Choroid plexus epithelial cell (primary cell): ENCODE measurements around the gene PSMD1.

Experiments used
- DNase-seq: peaks from one replicate; pipeline ENCODE4 v3.0.0-alpha.2; 2010; ENCODE audit warnings: low read depth
- H3K4me3 ChIP-seq: 2 replicates; pipeline ENCODE4 v1.5.1; 2011; ENCODE audit warnings: low read depth, mild to moderate bottlenecking, control low read depth, low read length, moderate library complexity
- TF ChIP-seq, protein P1 (sequence below): conservative IDR thresholded peaks from 2 replicates; pipeline ENCODE4 v1.5.1; 2011; ENCODE audit warnings: low read depth, mild to moderate bottlenecking, control low read depth, inconsistent platforms, low read length, moderate library complexity

Gene PSMD1

DNA sequence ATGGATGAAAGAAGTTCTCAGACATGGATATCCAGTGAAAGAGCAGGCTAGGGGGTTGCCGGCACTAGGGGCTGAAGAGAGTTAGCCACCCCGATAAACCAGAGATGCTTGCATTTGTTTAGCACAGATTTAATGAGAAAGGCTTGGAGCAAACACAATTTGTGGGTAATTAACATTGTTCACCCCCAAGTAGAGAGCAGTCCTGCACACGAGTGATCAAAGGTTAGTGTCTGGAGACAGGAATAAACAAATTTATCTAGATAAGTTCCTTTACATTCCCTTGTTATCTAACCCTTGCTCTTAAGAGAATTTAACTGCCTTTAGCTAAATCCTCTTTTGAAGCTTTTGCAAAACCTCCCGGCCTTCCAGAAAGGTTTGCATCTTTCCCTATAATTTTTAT lies 44.3 kb downstream of the PSMD1 start:
- no peak overlapping the region for H3K4me3 ChIP-seq
- DNase-seq = no peak
- TF ChIP-seq, protein P1, sequence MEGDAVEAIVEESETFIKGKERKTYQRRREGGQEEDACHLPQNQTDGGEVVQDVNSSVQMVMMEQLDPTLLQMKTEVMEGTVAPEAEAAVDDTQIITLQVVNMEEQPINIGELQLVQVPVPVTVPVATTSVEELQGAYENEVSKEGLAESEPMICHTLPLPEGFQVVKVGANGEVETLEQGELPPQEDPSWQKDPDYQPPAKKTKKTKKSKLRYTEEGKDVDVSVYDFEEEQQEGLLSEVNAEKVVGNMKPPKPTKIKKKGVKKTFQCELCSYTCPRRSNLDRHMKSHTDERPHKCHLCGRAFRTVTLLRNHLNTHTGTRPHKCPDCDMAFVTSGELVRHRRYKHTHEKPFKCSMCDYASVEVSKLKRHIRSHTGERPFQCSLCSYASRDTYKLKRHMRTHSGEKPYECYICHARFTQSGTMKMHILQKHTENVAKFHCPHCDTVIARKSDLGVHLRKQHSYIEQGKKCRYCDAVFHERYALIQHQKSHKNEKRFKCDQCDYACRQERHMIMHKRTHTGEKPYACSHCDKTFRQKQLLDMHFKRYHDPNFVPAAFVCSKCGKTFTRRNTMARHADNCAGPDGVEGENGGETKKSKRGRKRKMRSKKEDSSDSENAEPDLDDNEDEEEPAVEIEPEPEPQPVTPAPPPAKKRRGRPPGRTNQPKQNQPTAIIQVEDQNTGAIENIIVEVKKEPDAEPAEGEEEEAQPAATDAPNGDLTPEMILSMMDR = no peak

DNA sequence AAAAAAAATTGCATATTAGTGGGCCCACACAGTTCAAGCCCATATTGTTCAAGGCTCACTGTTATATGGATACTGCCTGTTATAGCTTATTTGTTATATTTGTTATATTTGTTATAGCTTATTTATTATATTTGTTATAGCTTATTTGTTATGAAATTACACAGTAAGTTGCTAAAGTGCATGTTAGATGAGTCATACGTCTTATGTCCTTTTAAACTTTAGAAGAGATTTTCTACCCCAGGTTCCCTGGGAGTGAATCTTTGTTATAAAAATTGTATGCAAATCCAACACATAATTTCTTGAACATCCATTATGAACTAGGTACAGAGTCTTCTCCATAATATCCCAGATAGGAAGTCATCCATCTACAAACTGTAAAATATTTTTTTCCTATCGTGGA lies 46.1 kb downstream of the PSMD1 start:
- H3K4me3 ChIP-seq = no peak overlapping the region
- peak; percentile 64 for DNase-seq
- TF ChIP-seq, protein P1 = no peak

DNA sequence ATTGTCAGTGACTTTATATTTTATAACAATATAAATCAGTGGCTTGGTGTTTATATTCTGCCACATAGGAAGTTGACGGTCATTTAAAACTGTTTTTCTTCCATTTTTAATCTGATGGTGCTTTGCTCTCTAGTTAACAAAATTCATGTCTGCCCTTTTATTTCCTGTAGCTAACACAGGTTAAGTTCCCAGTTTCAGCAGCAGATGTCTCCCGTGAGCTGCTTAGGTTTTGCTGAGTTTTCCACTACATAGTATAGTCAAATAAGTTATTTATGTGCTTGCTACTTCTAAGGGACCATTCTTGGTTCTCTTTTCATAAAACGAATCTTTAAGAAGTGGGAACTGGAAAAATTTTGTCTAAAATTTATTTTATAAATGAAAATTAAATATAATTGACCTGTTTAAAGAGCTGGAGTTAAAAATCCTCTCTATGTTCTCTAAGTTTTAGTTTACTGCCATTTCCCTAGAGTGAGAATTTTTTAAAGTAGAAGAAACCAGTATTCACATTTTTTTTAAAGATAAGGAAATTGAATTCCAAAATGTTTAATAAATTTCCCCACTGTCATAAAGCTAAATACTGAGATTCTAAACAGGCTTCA lies 47.5 kb downstream of the PSMD1 start:
- TF ChIP-seq, protein P1 = peak; percentile 88
- peak; percentile 88 for DNase-seq
- no peak overlapping the region for H3K4me3 ChIP-seq

DNA sequence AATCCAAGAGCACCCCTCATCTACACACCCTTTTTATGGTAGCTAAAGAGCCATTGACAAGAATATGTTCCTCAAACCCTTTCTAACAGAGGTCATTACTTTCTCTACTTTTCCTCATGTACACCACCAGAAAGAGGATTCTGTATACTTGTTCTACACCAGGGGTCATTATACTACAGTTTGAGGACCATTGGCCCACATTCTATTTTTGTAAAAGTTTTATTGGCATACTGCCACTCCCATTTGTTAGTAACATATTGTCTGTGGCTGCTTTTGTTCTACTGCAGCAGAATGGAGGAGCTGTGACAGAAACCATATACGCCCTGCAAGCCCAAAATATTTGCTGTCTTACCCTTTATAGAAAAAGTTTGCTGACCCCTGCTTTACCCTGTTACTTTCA lies 53.9 kb downstream of the PSMD1 start:
- peak; percentile 82 for DNase-seq
- TF ChIP-seq, protein P1 = peak; percentile 47
- no peak overlapping the region for H3K4me3 ChIP-seq

DNA sequence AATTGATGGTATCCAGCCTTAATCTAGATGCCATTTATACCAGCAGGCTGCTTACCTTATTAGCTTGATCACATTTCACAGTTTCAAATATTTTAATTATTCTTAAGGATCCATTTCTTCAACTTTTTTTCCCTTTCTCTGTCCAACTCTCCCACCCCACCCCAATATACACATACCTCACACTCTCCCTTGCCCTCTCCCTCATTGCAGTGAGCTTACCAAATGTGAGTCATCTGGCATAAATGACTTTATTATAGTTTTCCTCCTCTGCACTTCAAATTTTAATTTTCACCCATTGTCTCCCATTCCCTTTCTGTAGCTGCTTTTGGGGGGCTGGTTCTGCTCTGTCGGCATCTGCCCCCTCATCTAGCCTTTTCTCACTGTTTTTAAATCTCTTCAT lies 55.3 kb downstream of the PSMD1 start:
- H3K4me3 ChIP-seq = no peak overlapping the region
- TF ChIP-seq, protein P1 = no peak
- DNase-seq = peak; percentile 66

DNA sequence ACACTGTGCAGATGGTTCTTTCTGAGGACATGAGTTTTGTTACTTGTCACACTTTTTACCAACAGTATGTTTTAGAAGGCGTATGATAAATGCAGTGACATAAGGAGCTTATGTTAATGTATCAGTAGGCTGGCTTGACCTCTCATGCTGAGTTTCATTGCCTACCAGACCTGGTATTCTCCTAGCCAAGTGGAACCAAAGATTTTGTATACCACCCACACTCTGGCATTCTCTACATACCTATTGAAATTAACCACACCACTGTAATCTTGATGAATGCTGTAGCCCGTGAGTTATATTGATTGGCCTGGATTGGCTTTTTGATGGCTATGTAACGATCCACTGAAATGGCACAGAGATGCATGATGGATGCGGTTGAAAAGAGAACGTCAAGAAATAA lies 56.8 kb downstream of the PSMD1 start:
- no peak overlapping the region for H3K4me3 ChIP-seq
- TF ChIP-seq, protein P1 = no peak
- no peak for DNase-seq

DNA sequence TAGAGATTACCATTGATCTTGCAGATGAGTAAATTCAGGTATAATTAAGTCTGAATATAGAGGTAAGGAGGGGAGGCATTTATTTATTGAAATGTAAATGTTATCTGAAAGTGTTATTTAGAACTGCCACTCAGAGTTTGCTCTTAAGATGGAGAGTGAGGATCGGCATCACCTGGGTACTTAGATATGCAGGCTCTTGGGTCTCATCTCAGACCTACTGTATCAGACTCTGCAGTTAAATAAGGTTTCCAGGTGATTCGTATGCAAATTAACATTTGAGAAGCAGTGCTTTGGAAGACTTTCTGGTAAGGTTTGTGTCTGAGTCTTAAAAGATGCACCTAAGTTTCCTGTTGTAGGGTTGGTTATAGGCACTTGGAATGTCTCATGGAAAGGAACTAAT lies 59.0 kb downstream of the PSMD1 start:
- TF ChIP-seq, protein P1 = no peak
- H3K4me3 ChIP-seq = no peak overlapping the region
- no peak for DNase-seq
